ENCODE results near the gene MPPED1. TPM values are rescaled to one million over a fixed set of nuclear protein-coding genes. Genes with fewer than 3 reads are reported as not detected.

Gene MPPED1
- total and polyA plus RNA-seq, 5 donors, result 0.05 to 0.38 TPM; not detected in 3

DNA sequence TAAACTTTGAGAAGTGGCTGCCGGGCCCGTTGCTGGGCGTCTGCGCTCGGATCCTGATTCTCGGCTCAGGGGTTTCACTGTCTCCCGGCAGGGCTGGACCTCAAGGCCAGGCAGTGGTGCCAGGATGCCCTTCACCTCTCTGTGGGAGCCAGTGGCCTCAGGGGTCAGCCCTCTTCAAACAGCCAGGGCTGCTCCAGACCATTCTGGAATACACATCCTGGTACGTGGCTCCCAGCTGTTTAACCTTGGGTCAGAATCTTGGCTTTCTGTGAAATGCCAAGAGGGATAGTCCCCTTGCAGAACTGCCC, 70.5 kb downstream of the MPPED1 start:
- 42% methylated on average over 8 of the region's 8 CpGs for WGBS
- H3K4me3 ChIP-seq (ENCODE audit: low read length), result no peak overlapping the region
- no peak for ATAC-seq
- no peaks in the 10 kb centered on the region for H3K4me1 ChIP-seq (ENCODE audit: control insufficient read depth, insufficient read depth, low read length)
- DNase-seq, result no peak
- no peak overlapping the region for H3K27ac ChIP-seq (ENCODE audit: low read length)
- intact Hi-C loops (cut with DNase I), result no loop called here
- no peaks in the 10 kb centered on the region for H3K9me3 ChIP-seq (ENCODE audit: control insufficient read depth, low read length)
- H3K27me3 ChIP-seq (ENCODE audit: control insufficient read depth, insufficient read depth), result no peaks in the 10 kb centered on the region

DNA sequence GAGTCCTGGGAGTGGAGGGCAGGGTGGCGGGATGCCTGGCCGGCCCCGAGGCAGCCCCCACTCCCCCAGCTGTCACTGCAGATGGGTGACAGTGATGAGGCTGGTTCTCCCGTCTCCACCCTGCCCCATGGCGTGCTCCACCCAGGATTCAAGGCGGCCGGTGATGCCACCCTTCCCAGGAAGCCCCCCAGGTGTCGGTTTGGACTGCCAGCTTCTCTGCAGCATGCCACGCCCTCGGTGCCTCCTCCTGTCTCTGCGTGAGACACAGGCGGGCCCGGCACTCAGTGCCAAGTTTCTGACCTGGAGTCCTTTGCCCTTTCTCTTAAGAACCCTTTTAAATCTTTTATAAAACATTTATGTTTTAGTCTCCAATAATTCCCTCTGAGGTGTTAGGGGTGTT, 71.5 kb downstream of the MPPED1 start:
- no peaks in the 10 kb centered on the region for H3K27me3 ChIP-seq (ENCODE audit: control insufficient read depth, insufficient read depth)
- no peaks in the 10 kb centered on the region for H3K4me1 ChIP-seq (ENCODE audit: control insufficient read depth, insufficient read depth, low read length)
- no peak overlapping the region for H3K4me3 ChIP-seq (ENCODE audit: low read length)
- 74% methylated on average over 13 of the region's 13 CpGs for WGBS
- ATAC-seq (no peak), DNase-seq (peak in 1 of 3 donors; percentile 40)
- H3K27ac ChIP-seq (ENCODE audit: low read length), result no peak overlapping the region
- H3K9me3 ChIP-seq (ENCODE audit: control insufficient read depth, low read length), result no peaks in the 10 kb centered on the region
- intact Hi-C loops (cut with DNase I), result no loop called here

GRCh38 chr22:43483669-43484068, 71.9 kb downstream of the MPPED1 start:
- ATAC-seq, result no peak
- no peak for DNase-seq
- Histone ChIP-seq H3K27me3 (ENCODE audit: control insufficient read depth, insufficient read depth) (no peaks in the 10 kb centered on the region), H3K4me1 (ENCODE audit: control insufficient read depth, insufficient read depth, low read length) (no peaks in the 10 kb centered on the region), H3K9me3 (ENCODE audit: control insufficient read depth, low read length) (no peaks in the 10 kb centered on the region), H3K27ac (ENCODE audit: low read length) (no peak overlapping the region), H3K4me3 (ENCODE audit: low read length) (no peak overlapping the region)
- intact Hi-C loops (cut with DNase I), result no loop called here
- WGBS, result 85% methylated on average over 7 of the region's 7 CpGs

DNA sequence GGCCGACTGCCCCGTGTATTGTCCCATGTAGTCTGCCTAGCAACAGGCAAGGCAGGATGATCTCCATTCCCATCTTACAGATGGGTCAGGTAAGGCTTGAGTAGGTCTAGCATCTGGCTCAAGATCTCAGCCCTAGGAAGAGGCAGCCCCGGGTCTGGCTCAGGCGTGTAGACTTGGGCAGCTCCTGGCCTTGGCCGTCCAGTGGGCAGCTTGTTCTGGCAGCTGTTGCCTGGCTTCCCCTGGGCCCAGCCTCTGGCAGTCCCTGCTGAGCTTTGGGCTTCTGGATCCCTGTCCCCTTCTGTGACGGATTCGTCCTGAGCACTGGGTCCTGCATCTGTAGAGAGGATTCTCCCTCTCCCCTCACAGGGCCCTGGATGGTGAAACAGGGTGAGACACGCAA, 72.4 kb downstream of the MPPED1 start:
- Histone ChIP-seq H3K4me1 (ENCODE audit: control insufficient read depth, insufficient read depth, low read length) (no peaks in the 10 kb centered on the region), H3K27me3 (ENCODE audit: control insufficient read depth, insufficient read depth) (no peaks in the 10 kb centered on the region), H3K9me3 (ENCODE audit: control insufficient read depth, low read length) (no peaks in the 10 kb centered on the region), H3K4me3 (ENCODE audit: low read length) (no peak overlapping the region), H3K27ac (ENCODE audit: low read length) (no peak overlapping the region)
- 82% methylated on average over 8 of the region's 8 CpGs for WGBS
- DNase-seq (no peak), ATAC-seq (no peak)
- intact Hi-C loops (cut with DNase I), result no loop called here

- intact Hi-C loops (cut with DNase I), result no loop called here
- ATAC-seq (no peak), DNase-seq (no peak)
- Histone ChIP-seq H3K4me3 (ENCODE audit: low read length) (no peak overlapping the region), H3K27ac (ENCODE audit: low read length) (no peak overlapping the region), H3K4me1 (ENCODE audit: control insufficient read depth, insufficient read depth, low read length) (no peaks in the 10 kb centered on the region), H3K9me3 (ENCODE audit: control insufficient read depth, low read length) (no peaks in the 10 kb centered on the region), H3K27me3 (ENCODE audit: control insufficient read depth, insufficient read depth) (no peaks in the 10 kb centered on the region)
- 74% methylated on average over 20 of the region's 20 CpGs for WGBS
Measured at GRCh38 chr22:43485502-43486089, 73.8 kb downstream of the MPPED1 start.

GRCh38 chr22:43487311-43488030, 75.7 kb downstream of the MPPED1 start:
- ATAC-seq (no peak), DNase-seq (no peak)
- H3K9me3 ChIP-seq (ENCODE audit: control insufficient read depth, low read length), result no peaks in the 10 kb centered on the region
- H3K27me3 ChIP-seq (ENCODE audit: control insufficient read depth, insufficient read depth), result no peaks in the 10 kb centered on the region
- no peak overlapping the region for H3K4me3 ChIP-seq (ENCODE audit: low read length)
- 63% methylated on average over 19 of the region's 19 CpGs for WGBS
- no peaks in the 10 kb centered on the region for H3K4me1 ChIP-seq (ENCODE audit: control insufficient read depth, insufficient read depth, low read length)
- intact Hi-C loops (cut with DNase I), result no loop called here
- H3K27ac ChIP-seq (ENCODE audit: low read length), result no peak overlapping the region

DNA sequence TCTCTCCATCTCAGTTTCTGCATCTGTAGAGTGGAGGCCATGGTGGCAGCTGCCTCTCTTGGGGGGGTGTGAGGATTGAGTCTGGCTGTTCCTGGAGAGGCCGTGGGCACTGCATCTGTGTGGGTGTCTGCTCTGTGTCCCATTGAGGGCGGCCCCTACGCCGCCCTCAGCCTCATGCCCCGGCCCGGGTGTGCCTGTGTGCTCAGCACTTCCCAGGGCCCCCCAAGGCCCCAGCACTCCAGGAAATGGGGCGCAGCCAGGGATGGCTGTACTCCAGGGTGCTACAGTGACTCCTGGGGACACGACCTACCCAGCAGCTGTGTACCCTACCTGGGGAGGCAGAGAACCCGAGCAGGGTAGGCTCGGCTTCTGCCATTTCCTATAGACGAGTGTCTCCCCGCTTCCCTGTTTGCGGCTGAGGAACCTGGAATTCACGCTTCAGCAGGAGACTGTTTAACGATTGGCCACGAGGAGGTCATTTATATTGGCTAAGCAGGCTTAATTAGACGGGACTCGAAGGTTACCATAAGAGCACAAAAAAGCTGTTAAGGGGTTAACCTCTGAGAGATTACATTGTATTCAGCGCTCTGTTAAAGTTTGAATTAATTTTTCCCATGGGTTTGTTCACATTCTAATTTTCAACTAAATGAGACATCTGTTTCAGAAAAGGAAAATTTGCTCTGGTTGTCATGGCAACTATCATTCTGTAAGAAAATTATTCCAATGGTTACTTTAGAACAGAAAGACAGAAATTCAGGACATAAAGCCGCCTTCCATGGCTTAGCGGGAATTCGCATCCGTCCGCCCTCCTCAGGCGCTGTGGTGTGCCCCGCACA, 76.4 kb downstream of the MPPED1 start:
- H3K27me3 ChIP-seq (ENCODE audit: control insufficient read depth, insufficient read depth), result no peaks in the 10 kb centered on the region
- intact Hi-C loops (cut with DNase I), result no loop called here

DNA sequence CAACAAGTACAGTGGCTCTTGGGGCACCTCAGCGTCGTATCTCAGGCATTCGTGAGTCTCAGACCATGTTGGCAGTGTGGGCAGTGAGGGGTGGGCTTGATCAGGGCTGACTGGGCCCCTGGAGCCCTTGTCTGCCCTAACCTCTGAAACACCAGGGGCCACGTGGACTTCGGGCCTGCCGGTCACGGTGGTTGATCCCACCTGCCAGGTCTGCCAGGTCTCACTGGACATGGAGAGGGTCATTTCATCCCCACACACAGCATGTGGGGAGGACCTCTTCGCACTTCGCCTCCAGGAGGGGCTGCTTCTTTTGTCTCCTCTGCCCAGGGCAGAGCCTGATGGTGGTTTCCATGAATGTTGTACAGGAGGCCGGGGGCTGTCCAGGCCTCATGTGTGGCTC, 77.1 kb downstream of the MPPED1 start:
- H3K27ac ChIP-seq (ENCODE audit: low read length), result no peak overlapping the region
- H3K9me3 ChIP-seq (ENCODE audit: control insufficient read depth, low read length), result no peaks in the 10 kb centered on the region
- no peak overlapping the region for H3K4me3 ChIP-seq (ENCODE audit: low read length)
- DNase-seq (no peak), ATAC-seq (no peak)
- 63% methylated on average over 10 of the region's 10 CpGs for WGBS
- no peaks in the 10 kb centered on the region for H3K27me3 ChIP-seq (ENCODE audit: control insufficient read depth, insufficient read depth)
- no peaks in the 10 kb centered on the region for H3K4me1 ChIP-seq (ENCODE audit: control insufficient read depth, insufficient read depth, low read length)
- intact Hi-C loops (cut with DNase I), result no loop called here

More for the DNA sequence above, 76.4 kb downstream of the MPPED1 start:
- Histone ChIP-seq H3K4me3 (ENCODE audit: low read length) (no peak overlapping the region), H3K27ac (ENCODE audit: low read length) (no peak overlapping the region), H3K4me1 (ENCODE audit: control insufficient read depth, insufficient read depth, low read length) (no peaks in the 10 kb centered on the region), H3K9me3 (ENCODE audit: control insufficient read depth, low read length) (no peaks in the 10 kb centered on the region)
- 44% methylated on average over 26 of the region's 26 CpGs for WGBS
- DNase-seq, result no peak
- no peak for ATAC-seq

GRCh38 chr22:43490311-43490710, 78.5 kb downstream of the MPPED1 start:
- Histone ChIP-seq H3K27me3 (ENCODE audit: control insufficient read depth, insufficient read depth) (no peaks in the 10 kb centered on the region), H3K4me1 (ENCODE audit: control insufficient read depth, insufficient read depth, low read length) (no peaks in the 10 kb centered on the region), H3K9me3 (ENCODE audit: control insufficient read depth, low read length) (no peaks in the 10 kb centered on the region), H3K27ac (ENCODE audit: low read length) (no peak overlapping the region), H3K4me3 (ENCODE audit: low read length) (no peak overlapping the region)
- WGBS, result 85% methylated on average over 7 of the region's 7 CpGs
- intact Hi-C loops (cut with DNase I), result no loop called here
- ATAC-seq, result no peak
- no peak for DNase-seq

DNA sequence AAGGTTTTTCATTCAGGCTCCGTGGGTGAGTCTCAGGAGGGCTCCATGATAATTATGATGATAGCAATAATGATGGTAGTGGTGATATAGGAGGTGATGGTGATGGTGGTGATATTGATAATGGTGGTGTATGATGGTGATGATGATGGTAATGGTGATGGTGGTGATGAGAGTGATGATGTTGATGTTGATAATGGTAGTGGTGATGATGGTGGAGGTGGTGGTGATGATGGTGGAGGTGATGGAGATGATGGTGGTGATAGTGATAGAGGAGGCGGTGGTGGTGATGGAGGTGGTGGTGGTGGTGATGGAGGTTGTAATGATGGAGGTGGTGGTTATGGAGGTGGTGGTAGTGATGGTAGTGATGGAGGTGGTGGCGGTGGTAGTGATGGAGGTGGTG, 79.4 kb downstream of the MPPED1 start:
- intact Hi-C loops (cut with DNase I), result no loop called here
- no peaks in the 10 kb centered on the region for H3K4me1 ChIP-seq (ENCODE audit: control insufficient read depth, insufficient read depth, low read length)
- WGBS, result 62% methylated on average over 3 of the region's 3 CpGs
- DNase-seq, result no peak
- H3K9me3 ChIP-seq (ENCODE audit: control insufficient read depth, low read length), result no peaks in the 10 kb centered on the region
- no peak for ATAC-seq
- H3K27ac ChIP-seq (ENCODE audit: low read length), result no peak overlapping the region
- H3K27me3 ChIP-seq (ENCODE audit: control insufficient read depth, insufficient read depth), result no peaks in the 10 kb centered on the region
- H3K4me3 ChIP-seq (ENCODE audit: low read length), result no peak overlapping the region

DNA sequence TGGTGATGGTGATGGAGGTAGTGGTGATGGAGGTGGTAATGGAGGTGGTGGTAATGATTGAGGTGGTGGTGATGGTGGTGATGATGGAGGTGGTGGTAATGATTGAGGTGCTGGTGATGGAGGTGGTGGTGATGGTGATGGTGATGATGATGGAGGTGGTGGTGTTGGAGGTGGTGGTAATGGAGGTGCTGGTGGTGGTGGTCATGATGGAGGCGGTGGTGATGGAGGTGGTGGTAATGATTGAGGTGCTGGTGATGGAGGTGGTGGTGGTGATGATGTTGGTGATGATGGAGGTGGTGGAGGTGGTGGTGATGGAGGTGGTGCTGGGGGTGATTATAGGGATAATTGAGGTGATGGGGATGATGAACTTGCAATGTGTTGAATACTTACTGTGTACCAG, 79.9 kb downstream of the MPPED1 start:
- no peak overlapping the region for H3K27ac ChIP-seq (ENCODE audit: low read length)
- H3K4me3 ChIP-seq (ENCODE audit: low read length), result no peak overlapping the region
- intact Hi-C loops (cut with DNase I), result no loop called here
- ATAC-seq, result no peak
- H3K27me3 ChIP-seq (ENCODE audit: control insufficient read depth, insufficient read depth), result no peaks in the 10 kb centered on the region
- WGBS, result 100% methylated on average over 1 of the region's 1 CpG
- DNase-seq, result no peak
- no peaks in the 10 kb centered on the region for H3K9me3 ChIP-seq (ENCODE audit: control insufficient read depth, low read length)
- no peaks in the 10 kb centered on the region for H3K4me1 ChIP-seq (ENCODE audit: control insufficient read depth, insufficient read depth, low read length)
